ENCODE data around the gene DDX3X.

DNA sequence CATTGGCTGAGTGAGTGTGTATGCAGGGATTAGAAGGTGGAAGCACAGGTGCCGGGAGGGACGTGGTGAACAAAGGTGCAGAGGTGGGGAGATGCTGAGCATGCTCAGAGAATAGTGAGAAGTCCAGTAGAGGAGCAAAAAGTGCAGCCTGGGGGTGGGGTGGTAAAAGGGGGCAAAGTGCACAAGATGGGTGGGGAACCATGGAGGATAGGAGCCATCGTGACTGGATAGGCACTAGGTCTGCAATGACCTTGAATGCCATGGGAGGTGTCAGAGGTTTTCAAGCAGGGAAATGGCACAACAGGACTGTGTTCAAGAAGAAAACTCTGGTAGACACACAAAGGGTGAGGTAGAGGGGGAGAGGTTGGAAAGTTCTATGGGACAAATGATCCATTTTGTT lies 6.6 kb upstream of the DDX3X start:
- TF ChIP-seq SIN3A (IDR thresholded peaks at IDR 0.05; ENCODE audit: borderline replicate concordance, insufficient read depth, low read depth, low read length) (no peak), POLR2AphosphoS5 (IDR thresholded peaks at IDR 0.05; ENCODE audit: low read depth, low read length) (no peak)
- TF ChIP-seq, protein P1, sequence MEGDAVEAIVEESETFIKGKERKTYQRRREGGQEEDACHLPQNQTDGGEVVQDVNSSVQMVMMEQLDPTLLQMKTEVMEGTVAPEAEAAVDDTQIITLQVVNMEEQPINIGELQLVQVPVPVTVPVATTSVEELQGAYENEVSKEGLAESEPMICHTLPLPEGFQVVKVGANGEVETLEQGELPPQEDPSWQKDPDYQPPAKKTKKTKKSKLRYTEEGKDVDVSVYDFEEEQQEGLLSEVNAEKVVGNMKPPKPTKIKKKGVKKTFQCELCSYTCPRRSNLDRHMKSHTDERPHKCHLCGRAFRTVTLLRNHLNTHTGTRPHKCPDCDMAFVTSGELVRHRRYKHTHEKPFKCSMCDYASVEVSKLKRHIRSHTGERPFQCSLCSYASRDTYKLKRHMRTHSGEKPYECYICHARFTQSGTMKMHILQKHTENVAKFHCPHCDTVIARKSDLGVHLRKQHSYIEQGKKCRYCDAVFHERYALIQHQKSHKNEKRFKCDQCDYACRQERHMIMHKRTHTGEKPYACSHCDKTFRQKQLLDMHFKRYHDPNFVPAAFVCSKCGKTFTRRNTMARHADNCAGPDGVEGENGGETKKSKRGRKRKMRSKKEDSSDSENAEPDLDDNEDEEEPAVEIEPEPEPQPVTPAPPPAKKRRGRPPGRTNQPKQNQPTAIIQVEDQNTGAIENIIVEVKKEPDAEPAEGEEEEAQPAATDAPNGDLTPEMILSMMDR (IDR thresholded peaks at IDR 0.05) = no peak
- TF ChIP-seq, protein P2, sequence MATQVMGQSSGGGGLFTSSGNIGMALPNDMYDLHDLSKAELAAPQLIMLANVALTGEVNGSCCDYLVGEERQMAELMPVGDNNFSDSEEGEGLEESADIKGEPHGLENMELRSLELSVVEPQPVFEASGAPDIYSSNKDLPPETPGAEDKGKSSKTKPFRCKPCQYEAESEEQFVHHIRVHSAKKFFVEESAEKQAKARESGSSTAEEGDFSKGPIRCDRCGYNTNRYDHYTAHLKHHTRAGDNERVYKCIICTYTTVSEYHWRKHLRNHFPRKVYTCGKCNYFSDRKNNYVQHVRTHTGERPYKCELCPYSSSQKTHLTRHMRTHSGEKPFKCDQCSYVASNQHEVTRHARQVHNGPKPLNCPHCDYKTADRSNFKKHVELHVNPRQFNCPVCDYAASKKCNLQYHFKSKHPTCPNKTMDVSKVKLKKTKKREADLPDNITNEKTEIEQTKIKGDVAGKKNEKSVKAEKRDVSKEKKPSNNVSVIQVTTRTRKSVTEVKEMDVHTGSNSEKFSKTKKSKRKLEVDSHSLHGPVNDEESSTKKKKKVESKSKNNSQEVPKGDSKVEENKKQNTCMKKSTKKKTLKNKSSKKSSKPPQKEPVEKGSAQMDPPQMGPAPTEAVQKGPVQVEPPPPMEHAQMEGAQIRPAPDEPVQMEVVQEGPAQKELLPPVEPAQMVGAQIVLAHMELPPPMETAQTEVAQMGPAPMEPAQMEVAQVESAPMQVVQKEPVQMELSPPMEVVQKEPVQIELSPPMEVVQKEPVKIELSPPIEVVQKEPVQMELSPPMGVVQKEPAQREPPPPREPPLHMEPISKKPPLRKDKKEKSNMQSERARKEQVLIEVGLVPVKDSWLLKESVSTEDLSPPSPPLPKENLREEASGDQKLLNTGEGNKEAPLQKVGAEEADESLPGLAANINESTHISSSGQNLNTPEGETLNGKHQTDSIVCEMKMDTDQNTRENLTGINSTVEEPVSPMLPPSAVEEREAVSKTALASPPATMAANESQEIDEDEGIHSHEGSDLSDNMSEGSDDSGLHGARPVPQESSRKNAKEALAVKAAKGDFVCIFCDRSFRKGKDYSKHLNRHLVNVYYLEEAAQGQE (IDR thresholded peaks at IDR 0.05; ENCODE audit: insufficient read depth in 1 of 2, low read depth in 2 of 2, low read length in 1 of 2) = no peak

All from Panc1 (cell line).